Kidney (tissue), 14 donors: Measurements from ENCODE around the gene EIF4A3. TPM values are rescaled to one million over a fixed set of nuclear protein-coding genes. Genes with fewer than 3 reads are reported as not detected.

Experiments used
- DNase-seq, 5 donors: peaks; one replicate each; pipeline ENCODE4 v3.0.0-alpha.2; 2013 to 2020
- FAIRE-seq: peaks from 2 replicates; lab custom pipeline; 2012; peaks lifted over from hg19 to GRCh38; lab: Jason Lieb, UNC
- H3K27ac ChIP-seq, 2 donors: one replicate each; pipeline ENCODE4 v1.7.0; 2013; ENCODE audit warnings: low read depth in 2 of 2, low read length in 2 of 2, inconsistent platforms in 1 of 2
- H3K27me3 ChIP-seq: one replicate; pipeline ENCODE4 v1.7.1; 2013; ENCODE audit warnings: low read length, inconsistent platforms; ENCODE audit not compliant: control insufficient read depth, insufficient read depth
- H3K36me3 ChIP-seq, 3 donors: one replicate each; pipeline versions ENCODE4 v1.7.0 to v1.7.1; 2013; ENCODE audit warnings: low read length in 3 of 3, control low read depth in 1 of 3, inconsistent platforms in 1 of 3; ENCODE audit not compliant: insufficient read depth in 3 of 3, control insufficient read depth in 2 of 3
- H3K4me1 ChIP-seq, 3 donors: one replicate each; pipeline versions ENCODE4 v1.7.0 to v1.7.1; 2013; ENCODE audit warnings: low read length in 3 of 3, inconsistent platforms in 1 of 3, low read depth in 1 of 3; ENCODE audit not compliant: control insufficient read depth in 2 of 3, insufficient read depth in 2 of 3
- H3K4me3 ChIP-seq, 3 donors: one replicate each; pipeline versions ENCODE4 v1.7.0 to v1.8.1; 2013; ENCODE audit warnings: low read length in 3 of 3, control low read depth in 1 of 3, inconsistent platforms in 1 of 3
- H3K9ac ChIP-seq, 3 donors: one replicate each; pipeline versions ENCODE4 v1.7.0 to v1.7.1; 2013; ENCODE audit warnings: low read length in 3 of 3, control low read depth in 1 of 3, inconsistent platforms in 1 of 3
- H3K9me3 ChIP-seq, 3 donors: one replicate each; pipeline versions ENCODE4 v1.7.0 to v1.7.1; 2013; ENCODE audit warnings: low read length in 3 of 3, control low read depth in 1 of 3, inconsistent platforms in 1 of 3; ENCODE audit not compliant: control insufficient read depth in 2 of 3, insufficient read depth in 1 of 3
- CTCF ChIP-seq: IDR thresholded peaks from 3 replicates; pipeline ENCODE4 v1.5.1; 2012; ENCODE audit warnings: mild to moderate bottlenecking, moderate library complexity, borderline replicate concordance; ENCODE audit not compliant: insufficient read depth; ENCODE audit errors: extremely low read depth
- intact Hi-C: fragments of 100-400 bp; cut with DNase I; formaldehyde crosslinking; loops from one replicate; pipeline ENCODE4 v1.11.1; 2022
- polyA plus RNA-seq: library from polyadenylated mRNA; stranded (reverse); fragments of 350-450 nt; fragmentation: Illumina TruSeq; extraction: RNeasy Lipid Tissue Mini Kit (QIAGEN cat#74804); gene quantifications from one replicate; pipeline ENCODE4 v1.2.3, GENCODE V29; 2014; ENCODE audit warnings: low read depth, low replicate concordance; ENCODE audit not compliant: insufficient read depth
- total RNA-seq: library from RNA; stranded (reverse); fragmentation: NEBNext Ultra II Directional; extraction: Animal tissue kit (Norgen Biotek cat#: 25700); gene quantifications from one replicate; pipeline ENCODE4 v1.2.1, GENCODE V29; 2021
- donor health status: control.
- donor health status: control.
- donor health status: control.
- donor health status: control.
- donor health status: control.
- donor health status: DM: yes; HTN: yes; CAD: no.
- donor health status: Normal renal cell carcinoma (clear cell type).

Gene EIF4A3
- total and polyA plus RNA-seq, 2 donors from 2014 or later: 63.6 to 75.0 TPM

DNA sequence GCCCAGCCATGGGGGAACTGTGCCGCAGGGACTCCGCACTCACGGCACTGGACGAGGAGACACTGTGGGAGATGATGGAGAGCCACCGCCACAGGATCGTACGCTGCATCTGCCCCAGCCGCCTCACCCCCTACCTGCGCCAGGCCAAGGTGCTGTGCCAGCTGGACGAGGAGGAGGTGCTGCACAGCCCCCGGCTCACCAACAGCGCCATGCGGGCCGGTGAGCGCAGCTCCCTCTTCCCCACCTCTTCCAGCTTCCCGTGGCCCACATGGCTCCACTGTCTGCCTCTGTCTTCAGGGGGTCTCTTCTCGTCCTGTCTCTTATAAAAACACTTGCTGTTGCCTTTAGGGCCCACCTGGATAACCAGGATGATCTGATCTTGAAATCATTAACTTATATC is 34.5 kb upstream of the EIF4A3 start:
- H3K36me3 ChIP-seq: no peaks in the 10 kb centered on the region
- DNase-seq: no peak
- TF ChIP-seq CTCF: no peak
- FAIRE-seq: no peak
- intact Hi-C loops: no loop called here
- H3K27ac ChIP-seq: no peak overlapping the region
- no peaks in the 10 kb centered on the region for H3K4me1 ChIP-seq
- H3K27me3 ChIP-seq: no peaks in the 10 kb centered on the region
- no peaks in the 10 kb centered on the region for H3K9me3 ChIP-seq
- no peak overlapping the region for H3K9ac ChIP-seq
- no peak overlapping the region for H3K4me3 ChIP-seq

- Histone ChIP-seq H3K4me1 (no peaks in the 10 kb centered on the region), H3K36me3 (no peaks in the 10 kb centered on the region), H3K9me3 (no peaks in the 10 kb centered on the region), H3K4me3 (no peak overlapping the region), H3K9ac (no peak overlapping the region), H3K27me3 (no peaks in the 10 kb centered on the region), H3K27ac (no peak overlapping the region)
- intact Hi-C loops: no loop called here
- FAIRE-seq (no peak), DNase-seq (no peak)
- no peak for TF ChIP-seq CTCF
These were observed 33.3 kb upstream of the EIF4A3 start for GRCh38 chr17:80180192-80180591.

- H3K36me3 ChIP-seq: no peaks in the 10 kb centered on the region
- no peaks in the 10 kb centered on the region for H3K9me3 ChIP-seq
- H3K4me1 ChIP-seq: no peaks in the 10 kb centered on the region
- no peak overlapping the region for H3K4me3 ChIP-seq
- FAIRE-seq (no peak), DNase-seq (no peak)
- no peaks in the 10 kb centered on the region for H3K27me3 ChIP-seq
- H3K9ac ChIP-seq: no peak overlapping the region
- H3K27ac ChIP-seq: no peak overlapping the region
- no peak for TF ChIP-seq CTCF
- intact Hi-C loops: no loop called here
These were observed 31.2 kb upstream of the EIF4A3 start for GRCh38 chr17:80177986-80178595.

DNA sequence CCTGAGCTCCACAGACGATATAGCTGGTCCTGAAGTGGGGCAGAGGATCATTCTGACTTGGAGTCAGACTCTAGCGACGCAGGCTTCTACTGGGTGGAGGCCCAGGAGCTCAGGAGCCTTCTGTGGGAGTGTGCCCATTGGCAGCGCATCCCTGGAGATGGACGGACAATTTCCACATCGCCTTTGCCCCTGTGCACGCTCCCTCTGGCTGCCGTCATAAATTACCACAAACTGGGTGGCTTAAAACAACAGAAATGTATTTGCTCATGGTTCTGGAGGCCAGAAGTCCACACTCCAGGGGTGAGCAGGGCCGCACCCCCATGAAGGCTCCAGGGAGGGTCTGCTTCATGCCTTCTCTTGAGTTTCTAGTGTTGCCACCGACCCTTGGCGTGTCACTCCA is 29.8 kb upstream of the EIF4A3 start:
- no peak for TF ChIP-seq CTCF
- FAIRE-seq (no peak), DNase-seq (no peak)
- Histone ChIP-seq H3K4me3 (no peak overlapping the region), H3K4me1 (no peaks in the 10 kb centered on the region), H3K9ac (no peak overlapping the region), H3K27ac (no peak overlapping the region), H3K9me3 (no peaks in the 10 kb centered on the region), H3K36me3 (no peaks in the 10 kb centered on the region), H3K27me3 (no peaks in the 10 kb centered on the region)
- intact Hi-C loops: no loop called here
